GDM1 (cell line): ENCODE data around the gene SCAMP5.

Experiments used
- DNase-seq: peaks from one replicate; lab custom pipeline; 2025; lab: John Stamatoyannopoulos, UW

The SCAMP5 gene

GRCh38 chr15:75048394-75048793 lies 53.0 kb downstream of the SCAMP5 start:
- DNase-seq = no peak

GRCh38 chr15:75049392-75049791 lies 54.0 kb downstream of the SCAMP5 start:
- no peak for DNase-seq

GRCh38 chr15:75050283-75050682 lies 54.9 kb downstream of the SCAMP5 start:
- no peak for DNase-seq

GRCh38 chr15:75051191-75051608 lies 55.8 kb downstream of the SCAMP5 start:
- DNase-seq = no peak

- no peak for DNase-seq
These were observed 56.3 kb downstream of the SCAMP5 start for GRCh38 chr15:75051711-75052110.

- DNase-seq = no peak
These were observed 57.8 kb downstream of the SCAMP5 start for GRCh38 chr15:75052972-75053747.

- no peak for DNase-seq
These were observed 58.4 kb downstream of the SCAMP5 start for GRCh38 chr15:75053748-75054125.

GRCh38 chr15:75054172-75054897 lies 59.0 kb downstream of the SCAMP5 start:
- DNase-seq = no peak

GRCh38 chr15:75056036-75056435 lies 60.7 kb downstream of the SCAMP5 start:
- DNase-seq = no peak

- no peak for DNase-seq
These were observed 63.0 kb downstream of the SCAMP5 start for GRCh38 chr15:75058127-75058905.

GRCh38 chr15:75059607-75060006 lies 64.2 kb downstream of the SCAMP5 start:
- no peak for DNase-seq

- peak; percentile 71 for DNase-seq
These were observed 65.9 kb downstream of the SCAMP5 start for GRCh38 chr15:75061272-75061671.

GRCh38 chr15:75062706-75063105 lies 67.3 kb downstream of the SCAMP5 start:
- DNase-seq = no peak

- no peak for DNase-seq
These were observed 68.0 kb downstream of the SCAMP5 start for GRCh38 chr15:75063338-75063737.

GRCh38 chr15:75063889-75064288 lies 68.5 kb downstream of the SCAMP5 start:
- no peak for DNase-seq

- DNase-seq = no peak
These were observed 69.5 kb downstream of the SCAMP5 start for GRCh38 chr15:75064846-75065245.

- no peak for DNase-seq
These were observed 70.1 kb downstream of the SCAMP5 start for GRCh38 chr15:75065467-75065850.

- DNase-seq = no peak
These were observed 70.6 kb downstream of the SCAMP5 start for GRCh38 chr15:75065851-75066509.

- peak; percentile 52 for DNase-seq
These were observed 71.9 kb downstream of the SCAMP5 start for GRCh38 chr15:75067123-75067830.

GRCh38 chr15:75068748-75069147 lies 73.4 kb downstream of the SCAMP5 start:
- no peak for DNase-seq

GRCh38 chr15:75069301-75069925 lies 74.0 kb downstream of the SCAMP5 start:
- DNase-seq = peak; percentile 25
